Esophagus squamous epithelium (tissue), 4 donors: ENCODE data around the gene MON1A.

ENCODE experiments used
- CTCF ChIP-seq, 6 experiments: fragments of 450-650 bp in 4 of 6; fragments of 200-600 bp in 2 of 6; sonication (generic) in 2 of 6; IDR thresholded peaks; one replicate each; pipeline ENCODE4 v1.5.1; 2016 to 2019; ENCODE audit warnings: antibody characterized with exemption in 6 of 6, mild to moderate bottlenecking in 4 of 6, moderate library complexity in 4 of 6
- POLR2A ChIP-seq, 4 donors: fragments of 450-650 bp; IDR thresholded peaks; one replicate each; pipeline ENCODE4 v1.6.1; 2017; ENCODE audit warnings: antibody characterized with exemption in 4 of 4, mild to moderate bottlenecking in 4 of 4, moderate library complexity in 3 of 4

- no peak for TF ChIP-seq CTCF (IDR thresholded peaks at IDR 0.05)
- TF ChIP-seq POLR2A (IDR thresholded peaks at IDR 0.05): no peak
Measured at GRCh38 chr3:49966233-49966942, 36.8 kb upstream of the MON1A start.
